HL-60 (cell line): ENCODE measurements around the gene GPC1.

ENCODE experiments used
- CTCF ChIP-seq: IDR thresholded peaks from one replicate; pipeline ENCODE4 v1.5.1; 2011; ENCODE audit warnings: low read length, control low read depth, inconsistent platforms; ENCODE audit not compliant: insufficient read depth
- GABPA ChIP-seq: IDR thresholded peaks from 2 replicates; pipeline ENCODE4 v1.6.1; 2012; ENCODE audit warnings: low read depth
- POLR2AphosphoS5 ChIP-seq: IDR thresholded peaks from 2 replicates; pipeline ENCODE4 v1.6.1; 2012; ENCODE audit warnings: low read depth

- no peak for TF ChIP-seq CTCF
- TF ChIP-seq GABPA = no peak
- no peak for TF ChIP-seq POLR2AphosphoS5
Measured at GRCh38 chr2:240397924-240398645, 37.4 kb upstream of the GPC1 start.
